22Rv1 (cell line): ENCODE data around the gene TOMM7.

ENCODE experiments used
- ZFX ChIP-seq: fragments of 450-650 bp; IDR thresholded peaks from 2 replicates; pipeline ENCODE4 v1.6.1; 2017; ENCODE audit warnings: antibody characterized with exemption, borderline replicate concordance
- TF ChIP-seq, protein P1 (sequence below): fragments of 450-650 bp; IDR thresholded peaks from 2 replicates; pipeline ENCODE4 v1.5.1; 2017; ENCODE audit warnings: mild to moderate bottlenecking

DNA sequence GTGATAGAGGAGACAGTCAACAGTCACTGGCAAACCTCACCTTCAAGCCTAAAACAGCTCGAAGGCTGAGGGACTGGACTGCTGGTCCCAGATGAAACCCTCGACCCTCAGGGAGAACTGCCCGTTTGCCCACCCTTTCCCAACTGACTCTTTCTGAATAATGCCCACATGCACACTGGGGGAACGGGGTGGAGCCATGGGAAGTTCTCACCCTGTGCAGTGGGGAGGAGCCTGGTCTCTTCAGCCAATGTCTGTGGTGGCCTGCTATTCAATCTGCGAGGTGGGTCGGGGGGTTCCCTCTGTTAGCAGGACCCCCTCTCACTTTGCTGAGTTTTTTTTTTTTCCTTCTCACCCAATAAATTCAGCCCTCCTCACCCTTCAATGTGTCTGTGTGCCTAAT lies 14.5 kb downstream of the TOMM7 start:
- TF ChIP-seq, protein P1, sequence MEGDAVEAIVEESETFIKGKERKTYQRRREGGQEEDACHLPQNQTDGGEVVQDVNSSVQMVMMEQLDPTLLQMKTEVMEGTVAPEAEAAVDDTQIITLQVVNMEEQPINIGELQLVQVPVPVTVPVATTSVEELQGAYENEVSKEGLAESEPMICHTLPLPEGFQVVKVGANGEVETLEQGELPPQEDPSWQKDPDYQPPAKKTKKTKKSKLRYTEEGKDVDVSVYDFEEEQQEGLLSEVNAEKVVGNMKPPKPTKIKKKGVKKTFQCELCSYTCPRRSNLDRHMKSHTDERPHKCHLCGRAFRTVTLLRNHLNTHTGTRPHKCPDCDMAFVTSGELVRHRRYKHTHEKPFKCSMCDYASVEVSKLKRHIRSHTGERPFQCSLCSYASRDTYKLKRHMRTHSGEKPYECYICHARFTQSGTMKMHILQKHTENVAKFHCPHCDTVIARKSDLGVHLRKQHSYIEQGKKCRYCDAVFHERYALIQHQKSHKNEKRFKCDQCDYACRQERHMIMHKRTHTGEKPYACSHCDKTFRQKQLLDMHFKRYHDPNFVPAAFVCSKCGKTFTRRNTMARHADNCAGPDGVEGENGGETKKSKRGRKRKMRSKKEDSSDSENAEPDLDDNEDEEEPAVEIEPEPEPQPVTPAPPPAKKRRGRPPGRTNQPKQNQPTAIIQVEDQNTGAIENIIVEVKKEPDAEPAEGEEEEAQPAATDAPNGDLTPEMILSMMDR: no peak
- TF ChIP-seq ZFX: no peak
